Testis (tissue), 2 donors: ENCODE measurements around the gene RFPL1.

Experiments used
- CTCF ChIP-seq, 3 experiments: fragments of 450-650 bp in 2 of 3; fragments of 200-600 bp in 1 of 3; sonication (generic) in 1 of 3; IDR thresholded peaks; one replicate each; pipeline ENCODE4 v1.5.1; 2016 to 2019; ENCODE audit warnings: antibody characterized with exemption in 3 of 3, mild to moderate bottlenecking in 2 of 3, moderate library complexity in 1 of 3
- POLR2A ChIP-seq: fragments of 450-650 bp; IDR thresholded peaks from one replicate; pipeline ENCODE4 v1.6.1; 2017; ENCODE audit warnings: antibody characterized with exemption, mild to moderate bottlenecking, moderate library complexity

GRCh38 chr22:29458551-29458950 is 20.2 kb downstream of the RFPL1 start:
- no peak for TF ChIP-seq CTCF (IDR thresholded peaks at IDR 0.05)
- no peak for TF ChIP-seq POLR2A
